HUES6 (cell line): ENCODE measurements around the gene TOX2.

ENCODE experiments used
- H3K27ac ChIP-seq: 2 replicates; pipeline ENCODE4 v1.7.0; 2013; ENCODE audit warnings: low read depth, mild to moderate bottlenecking, low read length, inconsistent platforms
- H3K27me3 ChIP-seq: 2 replicates; pipeline ENCODE4 v1.6.1; 2013; ENCODE audit warnings: low read length; ENCODE audit not compliant: control insufficient read depth, insufficient read depth
- H3K36me3 ChIP-seq: 2 replicates; pipeline ENCODE4 v1.6.1; 2013; ENCODE audit warnings: low read length; ENCODE audit not compliant: control insufficient read depth, insufficient read depth
- H3K4me1 ChIP-seq: 2 replicates; pipeline ENCODE4 v1.6.1; 2013; ENCODE audit warnings: low read length; ENCODE audit not compliant: control insufficient read depth, insufficient read depth
- H3K4me3 ChIP-seq: 2 replicates; pipeline ENCODE4 v1.5.1; 2013; ENCODE audit warnings: low read depth, low read length
- H3K9ac ChIP-seq: one replicate; pipeline ENCODE4 v1.6.1; 2013; ENCODE audit warnings: mild to moderate bottlenecking, low read length
- H3K9me3 ChIP-seq: 2 replicates; pipeline ENCODE4 v1.6.1; 2013; ENCODE audit warnings: low read depth, low read length; ENCODE audit not compliant: control insufficient read depth, insufficient read depth

TOX2 gene

DNA sequence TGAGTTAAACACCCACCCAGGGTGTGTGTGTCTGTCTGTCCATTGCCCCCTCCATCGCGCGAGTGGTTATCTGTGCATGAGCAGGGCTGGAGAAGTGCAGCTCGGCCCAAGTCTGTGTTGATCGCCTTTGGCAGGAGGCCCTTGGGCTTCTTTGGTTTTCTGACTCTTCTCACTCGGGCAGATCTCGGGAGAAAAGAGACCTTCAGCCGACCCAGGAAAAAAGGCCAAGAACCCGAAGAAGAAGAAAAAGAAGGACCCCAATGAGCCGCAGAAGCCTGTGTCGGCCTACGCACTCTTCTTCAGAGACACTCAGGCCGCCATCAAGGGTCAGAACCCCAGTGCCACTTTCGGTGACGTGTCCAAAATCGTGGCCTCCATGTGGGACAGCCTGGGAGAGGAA is 139.5 kb downstream of the TOX2 start:
- no peak overlapping the region for H3K9ac ChIP-seq
- H3K4me1 ChIP-seq = no peaks in the 10 kb centered on the region
- H3K9me3 ChIP-seq = peaks cover 6% of the 10 kb centered on the region; the same call in 1 of the 2 replicates
- no peak overlapping the region for H3K4me3 ChIP-seq
- H3K36me3 ChIP-seq = no peaks in the 10 kb centered on the region
- no peak overlapping the region for H3K27ac ChIP-seq
- no peaks in the 10 kb centered on the region for H3K27me3 ChIP-seq

DNA sequence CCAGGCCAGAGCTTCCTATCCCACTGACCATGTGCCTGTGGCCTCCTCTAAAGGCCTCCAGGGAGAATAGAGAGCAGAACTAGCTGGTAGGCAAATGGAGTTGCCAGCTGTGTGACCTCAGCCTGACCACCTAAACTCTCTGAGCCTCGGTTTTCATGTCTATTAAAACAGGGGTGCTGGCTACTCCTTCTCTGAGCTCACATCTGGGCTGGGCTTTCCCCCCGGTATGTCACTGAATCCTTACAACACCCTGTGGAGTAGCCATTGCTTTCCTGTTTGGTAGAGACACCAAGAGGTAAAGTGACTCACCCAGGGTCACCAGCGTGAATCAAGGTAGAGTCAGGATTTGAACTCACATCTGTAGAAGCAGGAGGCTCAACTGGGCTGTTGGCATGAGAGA is 140.2 kb downstream of the TOX2 start:
- H3K9me3 ChIP-seq = peaks cover 6% of the 10 kb centered on the region; the same call in 1 of the 2 replicates
- no peaks in the 10 kb centered on the region for H3K27me3 ChIP-seq
- H3K36me3 ChIP-seq = no peaks in the 10 kb centered on the region
- H3K4me3 ChIP-seq = no peak overlapping the region
- H3K4me1 ChIP-seq = no peaks in the 10 kb centered on the region
- H3K27ac ChIP-seq = no peak overlapping the region
- no peak overlapping the region for H3K9ac ChIP-seq

DNA sequence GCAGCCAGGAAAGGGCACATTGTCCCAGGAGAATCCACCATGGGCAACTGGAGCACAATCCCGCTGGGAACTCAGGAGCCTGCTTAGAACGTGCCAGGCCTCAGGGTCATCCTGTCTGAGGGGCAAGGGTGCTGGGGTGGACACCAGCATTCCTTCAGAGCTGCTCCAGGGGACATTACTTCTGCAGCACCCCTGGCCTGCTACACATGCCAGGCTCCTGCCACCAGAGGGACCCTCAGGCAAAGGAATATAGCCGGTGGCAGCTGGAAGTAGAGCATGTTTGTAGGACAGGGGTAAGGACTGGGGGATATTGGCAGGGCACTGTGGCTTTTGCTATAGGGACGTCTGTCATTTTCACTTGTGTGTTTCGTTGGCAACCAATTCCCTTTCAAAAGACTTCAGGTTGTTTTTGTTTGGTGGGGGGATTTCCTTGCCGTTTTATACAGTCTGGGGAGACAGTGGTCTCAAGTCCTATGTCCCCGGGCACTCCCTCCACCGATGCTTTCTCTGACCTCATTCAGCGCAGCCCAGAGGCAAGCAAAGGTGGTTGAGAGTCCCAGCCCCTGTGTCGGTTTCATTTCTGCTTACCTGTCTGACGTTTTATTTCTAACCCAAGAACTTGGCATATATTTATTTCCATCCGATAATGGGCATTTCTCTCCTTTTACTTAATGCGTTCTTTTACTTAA is 141.5 kb downstream of the TOX2 start:
- Histone ChIP-seq H3K27me3 (no peaks in the 10 kb centered on the region), H3K36me3 (no peaks in the 10 kb centered on the region), H3K4me3 (no peak overlapping the region), H3K27ac (no peak overlapping the region), H3K4me1 (no peaks in the 10 kb centered on the region), H3K9me3 (peaks cover 6% of the 10 kb centered on the region; the same call in 1 of the 2 replicates), H3K9ac (no peak overlapping the region)

DNA sequence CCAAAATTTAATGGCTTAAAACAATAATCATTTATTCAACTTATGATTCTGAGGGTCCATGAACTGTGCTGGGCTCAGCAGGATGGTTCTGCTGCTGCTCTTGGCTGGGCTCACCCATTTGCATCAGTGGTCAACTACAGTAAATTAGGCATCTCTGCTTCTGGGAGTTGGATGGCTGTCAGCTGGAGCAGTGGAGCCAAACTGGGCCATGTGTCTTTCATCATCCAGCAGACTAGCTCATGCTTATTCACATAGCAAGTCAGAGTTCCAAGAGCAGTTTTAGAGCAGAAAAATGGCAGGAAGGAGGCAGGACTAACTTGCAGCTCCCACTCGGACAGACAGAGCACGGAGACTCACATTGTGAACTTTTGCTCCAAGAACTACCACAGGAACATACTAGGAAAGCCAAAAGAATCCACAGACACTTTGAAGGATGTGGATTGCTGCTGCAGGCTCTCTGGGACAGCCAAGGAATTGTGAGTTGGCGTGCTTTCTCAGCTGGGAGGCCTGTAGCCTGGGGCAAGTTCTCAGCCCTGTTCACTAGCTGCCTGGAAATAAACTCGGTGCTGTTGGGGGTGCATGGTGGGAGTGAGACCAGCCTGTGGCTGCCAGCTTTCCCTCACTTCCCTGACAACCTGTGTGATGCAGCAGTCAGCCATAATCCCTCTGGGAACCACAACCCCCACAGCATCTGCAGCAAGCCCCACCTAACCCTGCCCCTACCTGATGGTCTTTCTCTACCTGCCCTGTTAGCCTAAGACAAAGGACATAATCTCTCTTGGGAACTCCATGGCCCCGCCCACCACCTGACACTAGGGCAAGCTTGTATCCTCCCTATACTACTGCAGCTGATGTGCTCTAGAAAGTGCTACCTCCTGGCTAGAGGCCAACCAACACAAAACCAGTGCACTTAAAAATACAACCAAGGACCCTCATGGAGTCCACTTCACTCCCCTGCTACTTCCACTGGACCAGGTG is 143.3 kb downstream of the TOX2 start:
- no peaks in the 10 kb centered on the region for H3K36me3 ChIP-seq
- peaks cover 6% of the 10 kb centered on the region; the same call in 1 of the 2 replicates for H3K9me3 ChIP-seq
- no peak overlapping the region for H3K4me3 ChIP-seq
- H3K27ac ChIP-seq = no peak overlapping the region
- no peaks in the 10 kb centered on the region for H3K27me3 ChIP-seq
- no peaks in the 10 kb centered on the region for H3K4me1 ChIP-seq
- H3K9ac ChIP-seq = no peak overlapping the region

DNA sequence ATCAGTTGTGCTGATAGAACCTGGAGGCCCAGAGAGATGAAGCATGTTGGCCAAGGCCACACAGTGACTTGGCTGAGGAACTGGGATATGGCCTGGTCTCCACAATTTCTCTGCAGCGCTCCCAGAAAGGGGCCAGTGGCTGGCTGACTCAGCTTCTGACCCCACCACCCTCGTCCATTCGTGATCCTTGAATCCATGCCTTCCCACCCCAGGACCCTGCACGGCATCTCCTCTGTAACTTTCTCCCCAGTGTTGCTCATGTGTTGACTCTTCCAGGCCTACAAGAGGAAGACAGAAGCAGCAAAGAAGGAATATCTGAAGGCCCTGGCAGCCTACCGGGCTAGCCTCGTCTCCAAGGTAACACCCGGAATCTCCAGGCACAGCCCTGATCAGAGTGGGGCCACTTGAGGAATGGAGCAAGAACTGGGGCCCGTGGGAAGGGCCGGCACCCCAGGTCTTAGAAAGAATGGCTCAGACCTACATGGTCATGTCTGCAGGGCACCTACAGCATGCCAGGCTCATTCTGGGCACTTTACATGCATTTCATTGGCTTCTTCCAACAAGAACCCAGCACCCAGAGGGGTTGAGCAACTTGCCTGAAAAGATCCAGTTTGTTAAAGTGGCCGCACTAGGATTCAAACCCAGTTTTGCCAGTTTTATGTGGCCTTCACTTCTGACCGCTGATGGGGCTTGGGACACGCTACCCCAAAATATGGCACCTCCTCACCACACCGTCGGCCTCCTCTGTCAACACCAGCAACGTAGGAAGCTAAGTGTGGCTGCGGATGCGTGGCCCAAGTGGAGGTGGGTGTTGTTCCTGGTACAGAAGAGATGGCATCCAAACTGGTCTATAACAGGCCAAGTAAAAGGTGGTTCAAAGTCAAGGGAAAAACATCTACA is 150.1 kb downstream of the TOX2 start:
- Histone ChIP-seq H3K4me1 (peaks cover 9% of the 10 kb centered on the region; the same call in 1 of the 2 replicates), H3K27ac (no peak overlapping the region), H3K9ac (no peak overlapping the region), H3K36me3 (no peaks in the 10 kb centered on the region), H3K4me3 (no peak overlapping the region), H3K9me3 (no peaks in the 10 kb centered on the region), H3K27me3 (no peaks in the 10 kb centered on the region)

DNA sequence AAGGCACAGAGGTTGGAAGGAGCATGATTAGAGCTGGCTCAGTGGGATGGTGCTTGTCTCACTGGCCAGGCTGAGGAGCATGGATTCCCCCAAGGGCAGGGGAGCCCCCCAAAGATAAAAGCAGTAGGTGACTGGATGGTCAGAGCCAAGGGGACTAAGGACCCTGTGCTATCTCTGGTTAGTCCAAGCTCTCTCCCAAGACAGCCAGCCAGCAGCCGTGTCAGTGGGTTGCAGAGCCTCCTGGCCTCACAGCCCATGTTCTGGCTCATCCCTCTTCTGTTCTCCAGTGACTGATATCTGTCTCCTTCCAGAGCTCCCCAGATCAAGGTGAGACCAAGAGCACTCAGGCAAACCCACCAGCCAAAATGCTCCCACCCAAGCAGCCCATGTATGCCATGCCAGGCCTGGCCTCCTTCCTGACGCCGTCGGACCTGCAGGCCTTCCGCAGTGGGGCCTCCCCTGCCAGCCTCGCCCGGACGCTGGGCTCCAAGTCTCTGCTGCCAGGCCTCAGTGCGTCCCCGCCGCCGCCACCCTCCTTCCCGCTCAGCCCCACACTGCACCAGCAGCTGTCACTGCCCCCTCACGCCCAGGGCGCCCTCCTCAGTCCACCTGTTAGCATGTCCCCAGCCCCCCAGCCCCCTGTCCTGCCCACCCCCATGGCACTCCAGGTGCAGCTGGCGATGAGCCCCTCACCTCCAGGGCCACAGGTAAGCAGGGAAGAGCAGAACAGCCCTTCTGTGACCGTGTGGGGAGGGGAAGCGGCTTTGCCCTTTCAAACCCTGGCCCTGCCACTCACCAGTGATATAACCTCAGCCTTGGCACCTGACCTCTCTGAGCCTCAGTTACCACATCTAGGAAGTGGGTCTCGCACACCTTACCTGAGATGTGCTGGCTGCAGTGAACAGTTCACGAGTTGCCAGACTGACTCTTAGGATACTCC is 151.0 kb downstream of the TOX2 start:
- Histone ChIP-seq H3K27me3 (no peaks in the 10 kb centered on the region), H3K9ac (no peak overlapping the region), H3K27ac (no peak overlapping the region), H3K4me1 (peaks cover 9% of the 10 kb centered on the region; the same call in 1 of the 2 replicates), H3K4me3 (no peak overlapping the region), H3K9me3 (no peaks in the 10 kb centered on the region), H3K36me3 (no peaks in the 10 kb centered on the region)

DNA sequence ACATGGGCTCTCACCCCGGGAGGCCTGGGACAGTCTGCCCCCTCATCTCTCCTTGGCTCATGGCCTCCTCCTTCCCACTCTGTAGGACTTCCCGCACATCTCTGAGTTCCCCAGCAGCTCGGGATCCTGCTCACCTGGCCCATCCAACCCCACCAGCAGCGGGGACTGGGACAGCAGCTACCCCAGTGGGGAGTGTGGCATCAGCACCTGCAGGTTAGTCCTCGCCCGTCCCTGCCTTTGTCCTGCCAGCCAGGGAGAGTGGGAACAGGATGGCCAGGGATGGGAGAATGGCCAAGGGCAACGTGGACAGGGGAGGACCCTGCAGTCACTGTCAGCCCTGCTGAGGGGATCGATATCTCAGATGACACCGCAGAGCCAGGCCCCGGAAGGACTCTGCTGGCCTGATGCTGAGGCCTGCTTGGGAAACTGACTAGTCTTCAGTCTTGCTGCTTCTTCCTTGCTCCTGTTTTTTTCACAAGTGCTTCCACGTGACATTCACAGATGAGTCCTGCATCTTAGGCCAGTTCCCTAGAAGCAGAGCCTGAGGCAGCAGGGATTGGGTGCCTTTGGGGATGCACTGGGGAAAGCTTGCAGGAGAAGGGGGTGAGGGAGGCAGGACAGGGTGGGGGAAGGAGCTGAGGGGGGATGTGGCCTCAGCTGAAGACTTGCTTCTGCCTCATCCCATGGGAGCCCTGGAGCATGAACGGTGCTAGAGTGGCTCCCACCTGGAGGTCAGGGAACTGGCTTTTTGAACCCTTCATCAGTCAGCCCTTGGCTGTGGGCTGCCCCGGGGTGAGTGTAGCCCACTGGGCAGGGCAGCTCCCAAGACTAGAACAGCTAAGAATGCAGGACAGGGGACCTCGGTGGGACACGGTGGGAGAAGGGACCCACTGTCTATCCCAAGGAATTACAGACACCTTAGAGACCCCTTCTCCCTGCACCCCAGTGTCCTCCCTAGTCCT is 152.3 kb downstream of the TOX2 start:
- no peak overlapping the region for H3K27ac ChIP-seq
- no peaks in the 10 kb centered on the region for H3K9me3 ChIP-seq
- H3K27me3 ChIP-seq = no peaks in the 10 kb centered on the region
- no peak overlapping the region for H3K9ac ChIP-seq
- H3K4me3 ChIP-seq = no peak overlapping the region
- peaks cover 9% of the 10 kb centered on the region; the same call in 1 of the 2 replicates for H3K4me1 ChIP-seq
- no peaks in the 10 kb centered on the region for H3K36me3 ChIP-seq

DNA sequence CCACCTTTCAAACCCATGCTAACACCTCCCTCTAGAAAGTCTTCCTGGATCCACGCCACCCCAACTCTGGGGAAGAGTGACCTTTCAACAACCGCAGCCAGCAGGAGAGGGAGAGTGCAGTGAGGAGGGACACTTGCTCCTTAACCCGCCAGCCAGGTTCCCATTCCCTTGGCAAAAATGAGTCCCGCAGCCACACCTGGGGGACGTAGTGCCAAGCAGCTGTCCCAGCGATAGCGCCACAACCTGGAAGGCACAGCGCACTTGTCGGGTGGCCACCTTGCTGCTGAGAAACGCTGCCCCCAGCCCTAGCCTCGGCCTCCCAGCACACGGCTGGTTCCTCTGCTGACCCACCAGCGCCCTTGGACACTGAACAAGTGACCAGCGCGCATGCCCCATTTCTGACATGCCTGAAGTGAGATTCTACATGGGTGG is 153.0 kb downstream of the TOX2 start:
- Histone ChIP-seq H3K4me3 (no peak overlapping the region), H3K9me3 (no peaks in the 10 kb centered on the region), H3K36me3 (no peaks in the 10 kb centered on the region), H3K4me1 (peaks cover 9% of the 10 kb centered on the region; the same call in 1 of the 2 replicates), H3K27me3 (no peaks in the 10 kb centered on the region), H3K9ac (no peak overlapping the region), H3K27ac (no peak overlapping the region)
